Measurements from ENCODE around the gene MAML2. TPM values are rescaled to one million over a fixed set of nuclear protein-coding genes. Genes with fewer than 3 reads are reported as not detected.

MAML2 gene
- total RNA-seq, 1 experiment from 2014 or later, result 2.7 TPM

DNA sequence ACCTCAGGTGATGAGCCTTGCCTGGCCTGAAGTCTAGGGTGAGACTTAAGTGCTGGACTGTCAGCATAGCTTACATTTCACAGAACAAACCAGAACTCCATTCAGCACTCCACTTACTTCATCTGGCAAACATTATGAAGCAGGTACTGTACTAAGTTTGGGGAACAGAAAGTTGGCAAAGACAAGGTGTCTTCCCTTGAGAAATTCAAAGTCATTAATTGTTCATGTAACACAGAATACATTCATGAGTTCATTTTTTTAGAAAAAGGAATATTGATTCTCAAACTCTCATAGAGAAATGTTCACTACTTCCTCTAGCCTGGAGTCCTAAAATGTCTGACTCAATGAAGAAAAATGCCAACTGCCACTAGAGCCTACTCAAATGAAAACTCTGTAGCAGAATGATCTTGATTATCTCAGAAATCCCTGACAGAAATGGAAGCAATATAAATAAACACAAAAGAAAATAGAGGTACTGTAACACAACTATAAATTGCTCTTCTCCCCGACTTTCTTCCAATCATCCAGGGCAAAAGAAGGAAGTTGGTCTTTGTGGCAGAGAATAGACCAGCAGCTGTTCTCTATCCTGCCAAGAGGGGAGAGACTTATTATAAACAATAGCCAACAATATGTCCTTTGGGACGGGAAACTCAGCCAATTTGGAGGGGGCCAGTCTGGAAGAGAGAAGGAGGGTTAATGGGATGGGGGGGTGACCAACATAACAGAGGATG, 289.9 kb downstream of the MAML2 start:
- Histone ChIP-seq H3K23me2 (ENCODE audit: insufficient read length, low read depth, low read length, poor library complexity, severe bottlenecking) (no peaks in the 10 kb centered on the region), H2BK20ac (ENCODE audit: low read depth, low read length, poor library complexity, severe bottlenecking) (no peak overlapping the region), H3K27me3 (ENCODE audit: insufficient read depth, low read length) (no peaks in the 10 kb centered on the region), H3K4me2 (ENCODE audit: insufficient read depth, insufficient read length, low read length) (no peak overlapping the region), H2AFZ (ENCODE audit: low read length) (no peak overlapping the region), H3K56ac (ENCODE audit: insufficient read length, low read depth, low read length) (no peak overlapping the region), H2BK5ac (ENCODE audit: insufficient read length, low read length) (no peak overlapping the region), H3K18ac (ENCODE audit: insufficient read length, low read depth, low read length) (no peak overlapping the region), H4K8ac (replicated peaks; ENCODE audit: insufficient read length, low read depth, low read length) (no peak overlapping the region), H3K79me2 (ENCODE audit: insufficient read depth, low read length) (no peaks in the 10 kb centered on the region), H4K5ac (ENCODE audit: insufficient read length, low read depth, low read length) (no peak overlapping the region), H2AK5ac (ENCODE audit: insufficient read length, low read length) (no peak overlapping the region), H3K4me1 (ENCODE audit: insufficient read depth, low read length) (peaks cover 2% of the 10 kb centered on the region; the same call in 1 of the 2 replicates), H3K27ac (ENCODE audit: insufficient read length, low read depth, low read length) (no peak overlapping the region), H3T11ph (ENCODE audit: low read length) (no peak overlapping the region), H3K23ac (ENCODE audit: insufficient read length, low read depth, low read length) (no peak overlapping the region), H4K20me1 (ENCODE audit: control insufficient read depth, insufficient read depth, insufficient read length) (no peaks in the 10 kb centered on the region), H3K4ac (ENCODE audit: low read depth, low read length) (no peak overlapping the region), H3K9ac (ENCODE audit: extremely low read depth, insufficient read length, low read length) (no peak overlapping the region), H3K79me1 (ENCODE audit: insufficient read depth, low read depth, low read length, poor library complexity, severe bottlenecking) (no peaks in the 10 kb centered on the region), H2BK120ac (ENCODE audit: low read depth, low read length, poor library complexity, severe bottlenecking) (no peak overlapping the region), H4K91ac (ENCODE audit: insufficient read length, low read depth, low read length) (no peak overlapping the region), H2BK15ac (ENCODE audit: low read depth, low read length) (no peak overlapping the region), H2BK12ac (ENCODE audit: insufficient read length, low read depth, low read length) (no peak overlapping the region), H3K14ac (ENCODE audit: insufficient read depth, low read length) (no peak overlapping the region), H3K9me3 (ENCODE audit: control insufficient read depth, low read depth, low read length) (no peaks in the 10 kb centered on the region)
- Mint-ChIP-seq H3K4me3 (no peak overlapping the region), H3K9me3 (no peaks in the 10 kb centered on the region), H3K4me1 (peaks cover 22 to 28% of the 10 kb centered on the region in 2 experiments), H3K27me3 (ENCODE audit: low read depth) (no peaks in the 10 kb centered on the region), H3K36me3 (ENCODE audit: insufficient read depth in 1 of 3, low read depth in 3 of 3) (no peaks in the 10 kb centered on the region), H3K27ac (no peak overlapping the region)
- no CpG with 5 or more reads among the region's 2 CpGs for WGBS (ENCODE audit: extremely low coverage, insufficient read length, low lambda C conversion rate)
- DNase-seq, result no peak
- TF ChIP-seq, protein P1, sequence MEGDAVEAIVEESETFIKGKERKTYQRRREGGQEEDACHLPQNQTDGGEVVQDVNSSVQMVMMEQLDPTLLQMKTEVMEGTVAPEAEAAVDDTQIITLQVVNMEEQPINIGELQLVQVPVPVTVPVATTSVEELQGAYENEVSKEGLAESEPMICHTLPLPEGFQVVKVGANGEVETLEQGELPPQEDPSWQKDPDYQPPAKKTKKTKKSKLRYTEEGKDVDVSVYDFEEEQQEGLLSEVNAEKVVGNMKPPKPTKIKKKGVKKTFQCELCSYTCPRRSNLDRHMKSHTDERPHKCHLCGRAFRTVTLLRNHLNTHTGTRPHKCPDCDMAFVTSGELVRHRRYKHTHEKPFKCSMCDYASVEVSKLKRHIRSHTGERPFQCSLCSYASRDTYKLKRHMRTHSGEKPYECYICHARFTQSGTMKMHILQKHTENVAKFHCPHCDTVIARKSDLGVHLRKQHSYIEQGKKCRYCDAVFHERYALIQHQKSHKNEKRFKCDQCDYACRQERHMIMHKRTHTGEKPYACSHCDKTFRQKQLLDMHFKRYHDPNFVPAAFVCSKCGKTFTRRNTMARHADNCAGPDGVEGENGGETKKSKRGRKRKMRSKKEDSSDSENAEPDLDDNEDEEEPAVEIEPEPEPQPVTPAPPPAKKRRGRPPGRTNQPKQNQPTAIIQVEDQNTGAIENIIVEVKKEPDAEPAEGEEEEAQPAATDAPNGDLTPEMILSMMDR (conservative IDR thresholded peaks at IDR 0.05), result no peak
